HL-60/S4 treated with retinoic acid at 250 ng/mL for 4 days and 3 days (cell line): ENCODE measurements around the gene ZDHHC24.

Source experiments
- in situ Hi-C: fragments of 300-500 bp; cut with MboI; formaldehyde crosslinking; loops from 2 replicates; pipeline ENCODE4 v1.7.0; 2022; ENCODE audit warnings: low sequenced_read_pairs

ZDHHC24 gene

GRCh38 chr11:66567787-66568123, 21.9 kb upstream of the ZDHHC24 start:
- in situ Hi-C loops: no loop called here

GRCh38 chr11:66566221-66566620, 20.4 kb upstream of the ZDHHC24 start:
- in situ Hi-C loops: no loop called here

GRCh38 chr11:66564984-66565383, 19.1 kb upstream of the ZDHHC24 start:
- in situ Hi-C loops: no loop called here

- in situ Hi-C loops: no loop called here
Measured at GRCh38 chr11:66564538-66564937, 18.7 kb upstream of the ZDHHC24 start.

DNA sequence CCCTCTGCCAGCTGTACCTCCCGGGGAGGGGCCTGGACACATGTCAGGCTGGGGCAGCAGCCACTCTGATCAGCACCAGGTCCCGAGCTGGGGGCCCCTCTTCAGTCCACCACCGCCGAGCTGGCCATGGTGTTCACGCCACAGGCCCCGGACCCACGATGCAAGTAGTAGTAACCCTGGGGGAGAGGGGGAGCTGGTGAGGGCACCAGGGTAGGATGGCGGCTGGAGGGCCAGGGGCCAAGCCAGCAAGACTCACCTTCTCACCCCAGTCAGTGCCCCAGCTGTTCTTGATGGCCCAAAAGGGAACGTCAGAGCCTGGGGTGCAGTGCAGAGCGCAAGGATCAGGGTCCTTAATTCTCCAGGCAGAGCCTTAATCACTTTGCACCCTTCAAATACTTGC, 18.0 kb upstream of the ZDHHC24 start:
- in situ Hi-C loops: no loop called here

DNA sequence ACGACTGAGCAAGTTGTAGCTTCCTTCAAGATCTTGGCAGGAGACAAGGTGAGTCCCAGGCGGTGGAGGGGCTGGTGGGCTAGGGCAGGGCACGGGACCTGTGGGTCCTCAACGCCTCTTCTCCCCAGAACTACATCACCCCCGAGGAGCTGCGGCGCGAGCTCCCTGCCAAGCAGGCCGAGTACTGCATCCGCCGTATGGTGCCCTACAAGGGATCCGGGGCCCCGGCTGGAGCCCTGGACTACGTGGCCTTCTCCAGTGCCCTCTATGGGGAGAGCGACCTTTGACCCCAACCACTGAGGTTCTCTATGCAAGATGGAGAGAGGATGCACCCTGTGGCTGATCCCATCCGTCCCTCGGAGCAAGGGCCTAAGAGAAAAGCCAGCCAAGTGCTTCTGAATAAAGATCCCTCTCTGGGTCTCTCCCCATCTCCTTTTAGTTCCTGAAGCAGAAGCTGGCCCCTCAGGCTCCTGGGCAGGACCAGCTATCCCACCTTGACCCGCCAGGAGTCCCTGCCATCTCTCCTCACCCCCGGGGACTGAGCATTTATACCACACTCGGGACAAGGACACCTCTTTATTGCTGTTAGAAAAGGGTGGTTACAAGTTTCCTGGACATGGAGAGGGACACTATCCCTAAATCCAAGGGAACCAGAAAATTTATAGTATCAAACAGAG, 17.2 kb upstream of the ZDHHC24 start:
- in situ Hi-C loops: no loop called here

DNA sequence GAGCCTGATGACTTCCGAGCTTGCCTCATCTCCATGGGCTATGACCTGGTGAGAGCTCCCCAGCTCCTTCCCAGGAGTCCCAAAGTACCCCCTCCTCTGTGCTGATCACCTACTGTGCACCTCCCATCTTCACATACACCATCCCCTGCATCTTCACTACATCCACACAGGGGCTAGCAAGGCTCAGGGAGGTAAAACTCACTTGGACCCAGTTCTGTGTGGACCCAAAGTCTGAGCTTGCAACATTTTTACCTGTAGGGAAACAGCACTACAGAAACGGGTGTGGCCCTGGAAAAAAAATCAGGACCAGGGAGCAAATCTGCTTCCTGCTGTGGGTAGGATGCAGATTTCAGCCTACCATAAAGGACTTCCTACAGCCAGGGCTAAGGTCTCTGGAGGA, 16.4 kb upstream of the ZDHHC24 start:
- in situ Hi-C loops: no loop called here

- in situ Hi-C loops: no loop called here
Measured at GRCh38 chr11:66561975-66562248, 16.1 kb upstream of the ZDHHC24 start.

DNA sequence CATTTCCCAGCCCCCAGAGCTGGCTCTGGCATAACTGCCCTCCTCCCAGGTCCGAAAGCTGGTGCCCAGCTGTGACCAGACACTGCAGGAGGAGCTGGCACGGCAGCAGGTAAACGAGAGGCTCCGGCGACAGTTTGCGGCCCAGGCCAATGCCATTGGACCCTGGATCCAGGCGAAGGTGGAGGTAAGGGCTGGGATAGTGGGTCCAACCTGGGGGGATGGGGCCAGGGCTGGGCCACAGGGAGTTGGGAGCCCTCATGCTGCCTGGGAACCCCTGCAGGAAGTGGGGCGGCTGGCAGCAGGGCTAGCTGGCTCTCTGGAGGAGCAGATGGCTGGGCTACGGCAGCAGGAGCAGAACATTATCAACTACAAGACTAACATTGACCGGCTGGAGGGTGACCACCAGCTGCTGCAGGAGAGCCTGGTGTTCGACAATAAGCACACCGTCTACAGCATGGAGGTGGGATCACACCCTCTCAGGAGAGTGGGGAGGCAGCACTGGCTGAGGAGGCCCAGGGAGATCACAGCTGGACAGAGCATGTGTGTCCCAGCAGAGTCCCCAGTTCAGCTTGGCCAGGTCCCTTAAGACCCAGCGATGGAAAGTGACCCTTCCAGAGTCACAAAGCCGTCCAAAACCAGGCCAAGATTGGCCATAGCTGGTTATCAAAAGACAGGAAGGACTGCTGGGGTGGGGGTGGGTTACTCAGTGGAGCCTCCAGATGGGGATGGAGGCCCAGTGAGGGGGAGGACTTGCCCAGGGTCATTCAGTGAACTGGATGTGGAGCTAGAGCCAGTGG, 15.5 kb upstream of the ZDHHC24 start:
- in situ Hi-C loops: no loop called here

GRCh38 chr11:66559866-66560676, 14.2 kb upstream of the ZDHHC24 start:
- in situ Hi-C loops: no loop called here

DNA sequence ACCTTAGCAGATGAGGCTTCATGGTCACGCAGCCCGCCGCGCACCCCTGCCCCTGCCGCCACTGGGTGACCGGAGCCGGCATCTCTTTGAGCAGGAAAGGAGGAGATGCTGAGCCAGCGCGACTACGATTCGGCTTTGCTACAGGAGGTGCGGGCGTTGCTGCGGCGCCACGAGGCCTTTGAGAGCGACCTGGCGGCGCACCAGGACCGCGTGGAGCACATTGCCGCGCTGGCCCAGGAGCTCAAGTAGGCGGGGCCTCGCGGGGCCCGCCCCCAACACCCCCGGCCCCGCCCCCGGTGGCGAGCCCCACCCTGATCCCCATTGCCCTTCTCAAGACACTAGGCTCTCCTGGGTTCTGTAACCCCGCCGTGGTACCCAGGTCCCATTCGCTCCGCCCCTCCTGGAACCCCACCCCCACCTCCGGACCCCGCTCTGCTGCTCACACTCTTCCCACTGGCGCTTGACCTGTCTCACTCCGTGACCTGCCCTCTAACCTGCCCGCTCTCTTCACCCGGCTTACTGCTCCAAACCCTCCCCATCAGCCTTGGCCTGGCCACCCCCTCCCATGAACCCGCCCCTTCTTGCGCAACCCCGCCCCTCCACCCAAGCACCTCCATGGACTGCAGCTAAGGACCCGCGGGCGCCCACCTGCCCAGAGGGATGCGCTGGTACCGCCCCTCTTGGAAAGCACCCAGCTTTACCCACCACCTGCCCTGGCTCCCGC, 13.5 kb upstream of the ZDHHC24 start:
- in situ Hi-C loops: no loop called here

DNA sequence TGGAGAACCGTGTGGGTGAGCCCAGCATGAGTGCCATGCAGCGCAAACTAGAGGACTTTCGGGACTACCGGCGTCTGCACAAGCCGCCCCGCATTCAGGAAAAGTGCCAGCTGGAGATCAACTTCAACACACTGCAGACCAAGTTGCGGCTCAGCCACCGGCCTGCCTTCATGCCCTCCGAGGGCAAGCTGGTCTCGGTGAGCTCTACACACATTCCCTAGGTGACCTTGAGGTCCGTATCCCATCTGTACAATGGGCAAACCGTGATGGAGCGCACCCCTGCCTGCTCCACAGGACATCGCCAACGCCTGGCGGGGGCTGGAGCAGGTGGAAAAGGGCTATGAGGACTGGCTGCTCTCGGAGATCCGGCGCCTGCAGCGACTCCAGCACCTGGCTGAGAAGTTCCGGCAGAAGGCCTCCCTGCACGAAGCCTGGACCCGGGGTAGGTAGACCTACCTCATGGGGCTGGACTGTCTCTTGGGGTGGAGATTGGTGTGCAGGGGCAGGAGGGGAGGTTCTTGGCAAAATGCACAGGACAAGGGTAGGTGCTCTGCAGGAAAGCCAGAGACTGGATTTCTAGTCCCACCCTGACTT, 12.0 kb upstream of the ZDHHC24 start:
- in situ Hi-C loops: no loop called here

GRCh38 chr11:66556086-66556485, 10.2 kb upstream of the ZDHHC24 start:
- in situ Hi-C loops: no loop called here

GRCh38 chr11:66555416-66555815, 9.6 kb upstream of the ZDHHC24 start:
- in situ Hi-C loops: no loop called here

DNA sequence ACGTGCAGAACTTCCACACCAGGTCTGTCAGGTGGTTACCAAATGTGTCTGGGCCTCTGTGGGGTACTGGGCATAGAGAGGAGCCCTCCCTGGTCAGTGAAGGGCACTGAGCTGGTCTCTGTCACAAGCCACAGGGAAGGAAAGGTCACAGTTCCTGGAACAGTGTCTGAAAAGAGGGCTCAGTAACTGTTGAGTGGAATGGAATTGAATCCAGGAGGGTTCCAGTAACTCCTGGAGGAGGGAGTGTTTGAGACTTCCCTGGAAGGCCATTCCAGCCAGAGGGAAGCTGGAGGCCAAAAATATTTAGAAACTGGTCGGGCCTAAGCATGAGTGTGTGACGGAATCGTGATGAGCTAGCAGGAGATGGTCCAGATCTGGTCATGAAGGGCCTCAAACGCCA, 8.8 kb upstream of the ZDHHC24 start:
- in situ Hi-C loops: no loop called here

GRCh38 chr11:66550887-66551286, 5.0 kb upstream of the ZDHHC24 start:
- in situ Hi-C loops: no loop called here

- in situ Hi-C loops: no loop called here
Measured at GRCh38 chr11:66549696-66550095, 3.8 kb upstream of the ZDHHC24 start.

- in situ Hi-C loops: no loop called here
Measured at GRCh38 chr11:66548774-66549630, 3.2 kb upstream of the ZDHHC24 start.

GRCh38 chr11:66548041-66548440, 2.2 kb upstream of the ZDHHC24 start:
- in situ Hi-C loops: no loop called here

GRCh38 chr11:66547662-66548009, 1.8 kb upstream of the ZDHHC24 start:
- in situ Hi-C loops: no loop called here
